NK-92 (cell line): ENCODE data around the gene GTF3C1.
"Not testable (repeated sequence)": the region's sequence is repeated elsewhere in the genome, so short reads cannot be mapped to it uniquely, and the experiment has no call there.

Experiments
- DNase-seq: peaks from one replicate; lab custom pipeline; 2025; ENCODE audit not compliant: unreplicated experiment; lab: John Stamatoyannopoulos, UW

Gene GTF3C1

DNA sequence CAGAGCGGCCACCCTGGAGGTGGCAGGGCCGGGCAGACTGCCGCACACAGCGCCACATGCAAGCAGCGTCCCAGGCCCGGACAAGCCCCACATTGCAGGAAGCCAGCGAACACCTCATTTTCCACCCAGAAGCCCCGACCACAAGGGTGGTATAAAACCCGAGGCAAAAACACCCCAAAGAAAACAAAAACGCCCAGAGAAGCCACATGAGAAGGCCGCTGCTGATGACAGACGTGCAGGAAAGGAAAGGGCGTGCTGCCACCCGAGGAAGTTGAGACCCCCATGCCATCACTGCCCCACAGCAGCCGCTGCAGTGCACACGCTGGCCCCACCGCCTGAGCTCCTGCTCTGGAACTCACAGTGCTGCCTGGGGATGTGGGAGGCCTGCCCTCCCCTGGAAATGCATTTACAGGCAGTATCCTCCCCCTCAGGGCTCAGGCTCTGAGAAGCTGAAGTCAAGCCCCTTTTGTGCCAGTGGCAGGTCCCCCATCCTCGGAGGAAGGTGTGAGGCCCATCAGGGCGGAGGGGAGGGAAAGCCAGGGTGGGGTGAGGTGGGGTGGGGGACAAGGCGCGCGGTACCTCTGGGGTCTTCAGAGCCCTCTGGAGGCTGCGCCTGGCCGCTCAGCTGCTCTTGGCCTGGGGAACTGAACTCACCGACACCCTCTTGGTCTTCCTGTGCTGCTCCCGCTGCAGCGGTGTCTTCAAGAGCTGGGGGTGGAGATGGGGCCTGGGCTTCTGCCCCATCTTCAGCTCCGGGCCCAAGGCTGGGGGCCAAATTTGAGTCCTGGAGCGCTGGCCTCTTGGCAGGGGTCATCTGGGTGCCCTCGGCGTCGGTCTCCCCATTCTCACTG lies 85.7 kb downstream of the GTF3C1 start:
- no peak for DNase-seq

- no peak for DNase-seq
These were observed 86.6 kb downstream of the GTF3C1 start for GRCh38 chr16:27462846-27463682.

GRCh38 chr16:27462200-27462845 lies 87.4 kb downstream of the GTF3C1 start:
- DNase-seq: no peak

DNA sequence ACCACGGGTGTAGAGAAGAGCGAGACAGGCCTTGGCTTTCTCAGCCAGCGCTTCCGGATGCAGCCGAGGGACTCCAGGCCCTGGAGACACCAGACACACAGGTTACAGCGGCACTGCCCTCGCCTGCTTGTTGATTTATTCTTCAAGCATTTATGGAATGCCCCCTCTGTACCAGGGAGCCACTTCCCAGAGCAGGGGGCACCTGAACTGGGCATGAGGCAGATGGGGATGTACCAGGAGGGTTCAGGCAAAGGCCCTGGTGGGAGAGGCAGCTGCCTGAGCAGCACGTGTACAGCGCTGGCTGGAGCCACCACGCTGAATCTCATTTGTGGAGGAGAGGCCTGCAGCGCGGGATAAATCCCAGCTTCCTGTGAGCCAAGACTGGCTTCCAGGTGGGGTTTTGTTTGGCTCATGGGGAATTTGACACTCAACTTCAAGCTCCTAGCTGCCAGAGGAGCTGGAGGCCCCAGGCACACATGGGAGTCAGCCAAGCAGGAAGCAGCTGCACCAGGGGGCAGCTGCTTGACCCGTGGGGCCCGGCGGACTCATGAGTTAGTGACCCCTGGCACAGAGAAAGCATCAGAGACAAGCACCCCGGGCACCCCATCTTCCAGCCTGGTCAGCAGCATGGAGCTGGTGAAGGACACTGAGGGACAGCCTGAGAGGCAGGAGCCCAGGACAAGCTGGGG lies 88.1 kb downstream of the GTF3C1 start:
- DNase-seq: no peak

DNA sequence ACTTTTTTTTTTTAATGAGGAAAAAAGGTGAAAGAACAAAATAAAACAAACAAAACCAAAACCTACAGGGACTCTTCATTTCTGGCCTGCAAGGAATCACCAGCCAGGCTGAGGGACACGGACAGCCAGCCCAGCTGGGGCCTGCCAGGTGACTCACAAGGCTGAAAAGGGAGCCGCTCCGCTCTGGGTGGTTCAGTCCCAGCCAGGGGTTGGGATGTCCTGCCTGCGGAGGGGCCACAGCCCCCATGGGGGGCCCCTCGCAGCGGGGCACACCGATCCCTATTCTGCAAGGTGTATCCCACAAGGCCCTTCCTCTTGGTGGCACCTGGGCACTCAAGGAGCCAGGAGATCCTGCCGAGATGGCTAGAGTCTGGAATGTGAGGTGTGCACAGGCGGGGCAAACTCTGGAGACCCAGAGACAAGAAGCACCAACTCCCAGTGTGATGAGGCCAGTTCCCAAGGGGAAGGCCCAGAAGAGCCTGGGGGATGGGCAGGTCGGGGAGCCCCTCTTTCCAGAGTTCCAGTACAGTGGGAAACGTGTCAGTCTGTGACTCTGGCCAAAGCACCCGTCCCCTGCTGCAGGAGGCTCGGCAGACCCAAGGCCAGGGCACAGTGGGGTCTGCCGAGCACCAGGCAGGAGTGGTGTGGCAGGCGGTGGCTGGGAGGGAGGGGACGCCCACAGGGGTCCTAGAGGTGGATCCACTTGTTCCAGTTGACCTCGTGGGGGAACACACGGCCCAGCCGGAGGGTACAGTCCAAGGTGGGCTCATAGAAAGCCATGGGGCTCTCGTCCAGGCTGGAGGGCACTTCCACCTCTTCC lies 88.8 kb downstream of the GTF3C1 start:
- no peak for DNase-seq

GRCh38 chr16:27460213-27460612 lies 89.5 kb downstream of the GTF3C1 start:
- DNase-seq: no peak

DNA sequence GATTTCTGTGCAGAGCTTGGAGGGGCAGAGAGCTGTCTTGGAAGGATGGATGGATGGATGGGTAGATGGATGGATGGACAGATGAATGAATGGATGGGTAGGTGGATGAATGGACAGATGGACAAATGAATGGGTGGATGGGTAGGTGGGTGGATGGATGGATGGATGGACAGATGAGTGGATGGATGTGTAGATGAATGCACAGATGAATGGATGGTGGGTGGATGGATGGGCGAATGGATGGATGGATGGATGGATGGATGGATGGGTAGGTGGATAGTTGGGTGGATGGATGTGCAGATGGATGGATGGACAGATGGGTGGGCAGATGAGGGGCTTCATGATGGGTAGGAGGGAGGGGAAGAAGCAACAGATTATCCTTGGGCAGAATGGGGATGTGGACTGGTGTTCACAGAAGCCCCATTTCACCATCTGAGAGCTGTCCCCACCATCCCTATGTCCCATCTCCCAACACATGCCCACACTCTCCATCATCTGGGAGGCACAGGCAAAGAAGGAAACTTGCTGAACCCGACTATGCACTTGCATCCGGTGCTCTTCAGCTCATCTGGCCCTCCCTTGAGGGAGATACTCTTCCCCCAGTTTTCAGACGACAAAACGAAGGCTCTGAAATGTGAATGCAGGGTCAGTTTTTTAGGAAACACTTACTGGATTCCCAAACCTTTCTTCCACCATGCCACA lies 90.6 kb downstream of the GTF3C1 start:
- no peak for DNase-seq

- no peak for DNase-seq
These were observed 91.5 kb downstream of the GTF3C1 start for GRCh38 chr16:27458258-27458657.

GRCh38 chr16:27457605-27457900 lies 92.2 kb downstream of the GTF3C1 start:
- DNase-seq: not testable (repeated sequence)

DNA sequence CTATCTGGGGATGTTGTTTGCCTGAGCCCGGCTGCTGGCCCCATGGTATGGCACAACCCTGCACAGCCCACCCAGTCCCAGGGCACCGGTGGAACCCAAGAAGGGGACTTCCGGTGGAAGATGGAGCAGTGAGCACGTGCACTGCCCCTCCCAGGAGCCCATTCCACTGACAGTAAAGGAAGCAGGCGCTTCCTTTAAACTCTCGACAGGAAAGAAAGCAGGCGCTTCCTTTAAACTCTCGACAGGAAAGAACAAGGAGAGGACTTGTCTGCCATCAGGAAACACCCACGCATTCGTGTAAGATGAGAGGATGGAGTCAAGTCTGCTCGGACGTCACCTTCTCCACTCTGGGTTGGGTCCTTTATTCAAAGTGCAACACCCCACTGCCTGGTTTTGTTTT lies 94.0 kb downstream of the GTF3C1 start:
- no peak for DNase-seq

GRCh38 chr16:27453494-27453825 lies 96.3 kb downstream of the GTF3C1 start:
- DNase-seq: no peak

DNA sequence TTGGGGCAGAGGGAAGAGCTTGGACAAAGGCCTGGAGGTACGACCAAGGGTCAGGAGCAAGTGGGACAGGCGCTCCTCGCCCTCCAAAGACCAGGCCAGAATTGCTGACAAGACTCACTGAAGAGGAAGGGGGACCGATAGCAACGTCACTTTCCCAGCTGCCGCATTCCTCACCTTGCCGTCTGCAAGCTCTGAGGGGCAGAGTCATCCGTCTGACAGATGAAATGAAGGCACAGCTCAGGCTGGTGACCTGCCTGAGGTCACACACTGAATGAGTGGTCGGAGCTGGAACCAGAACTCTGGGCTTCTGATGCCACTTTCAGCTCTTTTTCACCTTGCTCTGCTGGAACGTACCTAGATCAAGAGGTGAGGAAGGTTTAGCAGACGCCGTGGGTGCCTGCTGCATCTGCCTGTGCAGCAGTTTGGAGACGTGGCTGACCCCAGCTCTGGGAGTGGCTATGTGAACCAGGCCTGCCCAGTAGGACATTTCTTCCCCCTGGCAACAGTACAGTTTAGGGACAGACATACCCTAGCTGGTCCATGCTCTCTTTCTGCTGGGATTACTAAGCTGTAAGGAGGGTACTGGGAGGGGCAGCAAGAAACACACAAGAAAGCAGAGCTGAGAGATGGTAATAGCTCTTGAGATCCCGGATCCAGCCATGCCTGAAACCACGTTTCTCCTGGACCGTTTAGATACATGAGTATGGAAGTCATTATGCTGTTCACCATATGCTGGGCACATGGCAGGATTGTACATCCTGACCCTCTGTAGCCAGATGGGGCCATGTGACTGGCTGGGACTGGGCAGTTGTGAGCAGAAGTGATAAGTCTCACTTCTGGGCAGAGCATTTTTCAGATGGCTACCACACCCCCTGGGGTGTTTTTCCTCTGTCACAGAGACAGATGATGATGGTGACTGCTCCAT lies 96.9 kb downstream of the GTF3C1 start:
- DNase-seq: no peak

GRCh38 chr16:27450196-27450549 lies 99.5 kb downstream of the GTF3C1 start:
- DNase-seq: no peak

DNA sequence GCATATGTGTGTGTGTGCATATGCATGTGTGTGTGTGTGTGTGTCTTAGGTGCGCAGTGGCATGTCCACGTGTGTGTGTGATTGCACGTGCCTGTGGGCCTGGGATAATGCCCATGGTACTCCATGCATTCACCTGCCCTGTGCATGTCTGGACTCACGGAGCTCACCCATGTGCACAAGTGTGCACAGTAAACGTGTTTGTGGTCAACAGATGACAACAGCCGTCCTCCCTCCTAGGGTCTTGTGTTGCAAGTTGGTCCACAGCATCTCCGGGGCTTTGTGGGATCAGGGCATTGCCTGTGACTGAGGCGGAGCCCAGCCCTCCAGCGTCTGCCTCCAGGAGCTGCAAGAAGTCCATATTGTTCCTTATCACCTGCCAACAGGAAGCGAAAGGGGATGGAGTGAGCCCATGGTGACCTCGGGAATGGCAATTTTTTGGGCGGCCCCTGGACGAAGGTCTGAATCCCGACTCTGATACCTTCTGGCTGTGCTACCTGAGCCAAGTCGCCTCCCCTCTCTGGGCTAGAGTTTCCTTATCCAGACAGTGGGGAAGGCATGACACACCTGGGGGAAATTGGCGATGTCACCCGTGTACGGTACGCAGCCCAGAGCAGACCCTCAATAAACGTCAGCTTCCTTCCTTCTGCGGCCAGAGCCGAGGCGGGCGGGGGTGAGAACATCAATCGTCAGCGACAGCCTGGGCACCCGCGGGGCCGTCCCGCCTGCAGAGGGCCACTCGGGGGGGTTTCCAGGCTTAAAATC lies 100.1 kb downstream of the GTF3C1 start:
- DNase-seq: peak; percentile 24

DNA sequence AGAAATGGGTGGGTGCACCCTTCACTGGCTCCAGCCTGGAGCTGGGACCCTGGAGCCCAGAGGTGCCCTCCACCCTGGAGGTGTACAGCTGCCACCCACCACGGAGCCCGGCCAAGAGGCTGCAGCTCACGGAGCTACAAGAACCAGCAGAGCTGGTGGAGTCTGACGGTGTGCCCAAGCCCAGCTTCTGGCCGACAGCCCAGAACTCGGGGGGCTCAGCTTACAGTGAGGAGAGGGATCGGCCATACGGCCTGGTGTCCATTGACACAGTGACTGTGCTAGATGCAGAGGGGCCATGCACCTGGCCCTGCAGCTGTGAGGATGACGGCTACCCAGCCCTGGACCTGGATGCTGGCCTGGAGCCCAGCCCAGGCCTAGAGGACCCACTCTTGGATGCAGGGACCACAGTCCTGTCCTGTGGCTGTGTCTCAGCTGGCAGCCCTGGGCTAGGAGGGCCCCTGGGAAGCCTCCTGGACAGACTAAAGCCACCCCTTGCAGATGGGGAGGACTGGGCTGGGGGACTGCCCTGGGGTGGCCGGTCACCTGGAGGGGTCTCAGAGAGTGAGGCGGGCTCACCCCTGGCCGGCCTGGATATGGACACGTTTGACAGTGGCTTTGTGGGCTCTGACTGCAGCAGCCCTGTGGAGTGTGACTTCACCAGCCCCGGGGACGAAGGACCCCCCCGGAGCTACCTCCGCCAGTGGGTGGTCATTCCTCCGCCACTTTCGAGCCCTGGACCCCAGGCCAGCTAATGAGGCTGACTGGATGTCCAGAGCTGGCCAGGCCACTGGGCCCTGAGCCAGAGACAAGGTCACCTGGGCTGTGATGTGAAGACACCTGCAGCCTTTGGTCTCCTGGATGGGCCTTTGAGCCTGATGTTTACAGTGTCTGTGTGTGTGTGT lies 100.9 kb downstream of the GTF3C1 start:
- DNase-seq: no peak

- DNase-seq: no peak
These were observed 102.4 kb downstream of the GTF3C1 start for GRCh38 chr16:27447301-27447700.

- DNase-seq: peak; percentile 38
These were observed 103.0 kb downstream of the GTF3C1 start for GRCh38 chr16:27446721-27447120.
